Activated B cell treated with CpG ODN at 0.5 μM for 24 hours (primary cell): Measurements from ENCODE around the gene BBLN. TPM values are rescaled to one million over a fixed set of nuclear protein-coding genes. Genes with fewer than 3 reads are reported as not detected.
"Not testable (repeated sequence)": the region's sequence is repeated elsewhere in the genome, so short reads cannot be mapped to it uniquely, and the experiment has no call there.

Experiments used
- ATAC-seq: fragments of 200-7000 bp; cut with Tn5 transposase; one replicate; pipeline ENCODE4 v1.10.0; 2021; ENCODE audit warnings: low read depth, mild to moderate bottlenecking, moderate library complexity
- CTCF ChIA-PET: fragments of 350-600 bp; sonication (Branson Sonifier 250); formaldehyde crosslinking; loops from one replicate; lab custom pipeline; 2021; ENCODE audit warnings: antibody characterized with exemption; lab: Charles Lee
- POLR2A ChIA-PET: fragments of 350-600 bp; sonication (Branson Sonifier 250); formaldehyde crosslinking; loops from one replicate; lab custom pipeline; 2021; ENCODE audit warnings: antibody characterized with exemption; lab: Charles Lee
- DNase-seq: peaks from one replicate; pipeline ENCODE4 v3.0.0; 2022
- H3K27ac Mint-ChIP-seq: one replicate; pipeline ENCODE4 v1.8.0; 2020; ENCODE audit warnings: mixed read lengths
- H3K27me3 Mint-ChIP-seq: one replicate; pipeline ENCODE4 v1.8.0; 2021; ENCODE audit warnings: mixed read lengths
- H3K36me3 Mint-ChIP-seq: one replicate; pipeline ENCODE4 v1.8.0; 2021; ENCODE audit warnings: low read depth, mixed read lengths
- H3K4me1 Mint-ChIP-seq: one replicate; pipeline ENCODE4 v1.8.0; 2021; ENCODE audit warnings: mixed read lengths
- H3K4me3 Mint-ChIP-seq: one replicate; pipeline ENCODE4 v1.8.0; 2020; ENCODE audit warnings: mild to moderate bottlenecking, mixed read lengths
- H3K9me3 Mint-ChIP-seq: one replicate; pipeline ENCODE4 v1.8.0; 2020; ENCODE audit warnings: mixed read lengths
- CTCF ChIP-seq: fragments of 200-600 bp; IDR thresholded peaks from one replicate; pipeline ENCODE4 v1.8.0; 2022; ENCODE audit warnings: antibody characterized with exemption, mild to moderate bottlenecking
- intact Hi-C: fragments of 100-400 bp; cut with micrococcal nuclease; formaldehyde crosslinking; loops from one replicate; pipeline ENCODE4 v1.15.1; 2024
- total RNA-seq: library from RNA; stranded (reverse); gene quantifications from 2 replicates; pipeline ENCODE4 v1.2.3, GENCODE V29; 2022

The BBLN gene
- total RNA-seq, result 47.7 and 53.6 TPM in 2 replicates

DNA sequence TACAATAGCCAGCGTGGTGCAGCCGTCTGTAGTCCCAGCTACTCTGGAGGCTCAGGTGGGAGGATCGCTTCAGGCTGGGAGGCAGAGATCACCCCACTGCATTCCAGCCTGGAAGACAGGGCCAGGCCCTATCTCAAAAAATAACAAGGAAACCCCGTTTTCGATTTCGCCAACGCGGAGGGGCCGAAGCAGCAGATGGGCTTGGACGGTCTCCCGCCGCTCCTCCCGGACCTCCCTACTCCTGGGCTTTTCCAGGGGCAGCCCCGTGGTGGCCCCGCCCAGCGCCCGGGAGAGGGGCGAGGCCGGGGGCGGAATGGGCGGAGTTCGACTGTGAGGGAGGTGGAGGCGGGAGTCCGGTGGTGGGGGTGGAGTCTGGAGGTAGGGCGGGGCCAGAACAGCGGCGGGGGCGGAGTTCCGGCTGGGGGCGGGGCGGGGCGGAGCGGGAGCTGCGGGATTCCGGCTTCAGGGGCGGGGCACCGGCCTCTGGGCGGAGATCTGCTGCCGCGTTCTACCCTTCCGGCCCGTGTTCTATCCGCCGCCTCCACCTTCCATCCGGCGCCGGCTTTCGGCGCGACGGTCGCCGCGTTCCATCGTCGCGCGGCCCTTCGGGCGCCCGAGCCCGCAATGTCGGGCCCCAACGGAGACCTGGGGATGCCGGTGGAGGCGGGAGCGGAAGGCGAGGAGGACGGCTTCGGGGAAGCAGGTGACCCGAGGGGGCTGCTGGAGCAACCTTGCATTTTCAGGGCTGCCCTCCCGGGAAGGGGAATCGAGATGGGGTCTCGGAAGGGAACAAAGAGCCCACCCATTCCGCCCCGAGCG, at the start of gene BBLN:
BBLN (plus strand) TSS at position 482 of the 819 bp plus-strand sequence; CDS start at position 625, 143 bp downstream.
- H3K9me3 Mint-ChIP-seq, result no peaks in the 10 kb centered on the region
- ATAC-seq (peak; percentile 94), DNase-seq (peak; percentile 85)
- intact Hi-C loops, result loop anchor here (1.0 kb wide), 4 partner anchors 31 to 116 kb away; partner anchors contain the start of genes CIZ1, GOLGA2 and SWI5
- TF ChIP-seq CTCF, result no peak
- CTCF ChIA-PET, result no interaction called here
- H3K27me3 Mint-ChIP-seq, result no peaks in the 10 kb centered on the region
- POLR2A ChIA-PET, result interaction anchor here (0.5 to 3.1 kb wide), 15 partner anchors 19 to 1797 kb away, joined by 3 to 20 read pairs (median 4); partner anchors contain the start of genes CIZ1, GOLGA2 and SWI5
- peaks cover 13% of the 10 kb centered on the region for H3K4me1 Mint-ChIP-seq
- peaks cover 17% of the 10 kb centered on the region for H3K36me3 Mint-ChIP-seq
- H3K27ac Mint-ChIP-seq, result peak within 1 kb of the TSS; percentile 81
- peak within 1 kb of the TSS; percentile 81 for H3K4me3 Mint-ChIP-seq

GRCh38 chr9:128111726-128112125, 48.3 kb upstream of the BBLN start:
- intact Hi-C loops, ATAC-seq, H3K27me3 Mint-ChIP-seq, CTCF ChIA-PET, H3K9me3 Mint-ChIP-seq, H3K4me3 Mint-ChIP-seq, DNase-seq: not testable (repeated sequence)
- H3K36me3 Mint-ChIP-seq, result peaks cover 55% of the 10 kb centered on the region
- POLR2A ChIA-PET, result interaction anchor here (0.7 kb wide), 1 partner anchor 377 kb away, joined by 4 read pairs; the partner anchor contains the start of gene TOR2A
- H3K27ac Mint-ChIP-seq, result peak overlapping the region; percentile 20
- H3K4me1 Mint-ChIP-seq, result peaks cover 30% of the 10 kb centered on the region

GRCh38 chr9:128113526-128114325, 46.3 kb upstream of the BBLN start:
- intact Hi-C loops, result no loop called here
- Mint-ChIP-seq H3K27me3 (no peaks in the 10 kb centered on the region), H3K36me3 (peaks cover 36% of the 10 kb centered on the region), H3K27ac (peak overlapping the region; percentile 61), H3K9me3 (no peaks in the 10 kb centered on the region), H3K4me3 (no peak overlapping the region), H3K4me1 (peaks cover 42% of the 10 kb centered on the region)
- POLR2A ChIA-PET, result interaction anchor here (0.7 to 1.8 kb wide), 6 partner anchors 15 to 207 kb away, joined by 3 to 7 read pairs (median 4); no protein-coding TSS in a partner anchor
- DNase-seq (no peak), ATAC-seq (no peak)
- CTCF ChIA-PET, result interaction anchor here (1.7 to 4.3 kb wide), 2 partner anchors 20 to 79 kb away, joined by 4 to 32 read pairs; no protein-coding TSS in a partner anchor
- TF ChIP-seq CTCF, result no peak

DNA sequence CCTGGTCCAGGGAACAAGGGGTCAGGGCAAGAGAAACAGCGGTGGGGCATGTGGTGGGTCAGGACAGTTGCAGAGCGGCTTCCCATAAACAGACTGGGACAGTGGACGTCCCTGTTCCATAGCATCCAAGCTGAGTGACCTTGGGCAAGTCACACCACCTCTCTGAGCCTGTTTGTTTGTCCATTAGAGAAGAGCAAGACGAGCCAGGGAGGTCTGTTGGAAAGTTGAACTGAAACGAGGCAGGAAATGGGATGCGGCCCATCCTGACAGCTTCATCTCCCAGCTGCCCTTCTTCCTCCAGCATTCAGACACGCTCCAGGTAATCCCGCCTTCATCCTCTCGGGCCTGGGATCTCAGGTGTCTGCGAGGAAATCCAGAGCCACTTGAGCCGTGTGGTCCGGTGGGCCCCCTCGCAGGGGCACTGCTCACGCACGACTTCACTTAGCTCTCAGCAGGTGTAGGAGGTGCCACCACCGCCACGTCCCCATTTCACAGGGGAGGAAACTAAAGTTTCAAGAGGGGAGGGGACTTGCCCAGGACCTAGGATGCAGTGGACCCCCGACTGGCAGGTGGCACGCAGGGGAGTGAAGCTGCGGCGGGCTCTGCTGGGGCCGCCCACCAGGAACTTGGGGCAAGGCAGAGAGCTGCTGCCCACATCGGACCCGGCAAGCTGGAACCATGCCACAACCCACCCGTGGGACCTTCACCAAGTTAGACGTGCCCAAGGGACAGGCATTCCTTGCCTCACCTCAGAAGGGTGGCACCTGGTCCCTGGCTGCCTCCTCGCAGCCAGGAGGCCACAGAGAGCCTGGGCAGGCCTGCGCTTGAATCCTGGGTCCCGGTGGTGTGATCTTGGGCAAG, 45.5 kb upstream of the BBLN start:
- ATAC-seq, result no peak
- H3K27ac Mint-ChIP-seq, result peak overlapping the region; percentile 92
- peaks cover 42% of the 10 kb centered on the region for H3K4me1 Mint-ChIP-seq
- no peak for DNase-seq
- ChIA-PET CTCF (interaction anchor here (0.5 to 4.3 kb wide), 4 partner anchors 21 to 430 kb away, joined by 3 to 32 read pairs (median 4); no protein-coding TSS in a partner anchor), POLR2A (interaction anchor here (0.6 to 2.2 kb wide), 13 partner anchors 20 to 208 kb away, joined by 3 to 15 read pairs (median 6); partner anchors contain the start of genes BBLN, EEIG1 and NAIF1)
- peaks cover 31% of the 10 kb centered on the region for H3K36me3 Mint-ChIP-seq
- intact Hi-C loops, result loop anchor here (1.0 to 5.0 kb wide), 4 partner anchors 14 to 132 kb away; partner anchors contain the start of gene EEIG1
- TF ChIP-seq CTCF, result no peak
- no peaks in the 10 kb centered on the region for H3K27me3 Mint-ChIP-seq
- no peaks in the 10 kb centered on the region for H3K9me3 Mint-ChIP-seq
- no peak overlapping the region for H3K4me3 Mint-ChIP-seq
